ENCODE measurements around the gene HBD. TPM values are rescaled to one million over a fixed set of nuclear protein-coding genes. Genes with fewer than 3 reads are reported as not detected.
"Not testable (repeated sequence)": the region's sequence is repeated elsewhere in the genome, so short reads cannot be mapped to it uniquely, and the experiment has no call there.

HBD gene
- total and polyA plus RNA-seq, 11 donors, result 4.2 TPM; not detected in 10

DNA sequence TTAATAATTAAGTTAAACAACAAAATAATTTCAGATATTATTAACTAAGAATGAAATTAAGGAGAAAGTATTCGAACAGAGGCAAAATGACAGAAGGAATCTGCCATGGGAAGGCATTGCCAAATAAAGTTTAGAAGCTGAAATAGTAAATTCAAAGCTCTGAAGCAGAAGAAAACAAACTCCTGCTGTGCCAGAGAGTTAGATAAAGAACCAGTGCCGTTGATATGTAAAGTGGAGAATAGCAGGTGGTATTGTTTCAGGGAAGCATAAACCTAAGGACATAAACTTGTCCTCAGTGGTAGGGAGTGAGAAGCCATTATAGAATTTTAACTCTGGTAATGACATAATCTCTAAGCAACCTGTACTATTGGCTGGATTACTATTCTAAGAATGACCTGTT is 23.0 kb upstream of the HBD start:
- no peak overlapping the region for H3K4me3 ChIP-seq
- 16 to 23% (median 18%) methylated on average over 2 of the region's 2 CpGs for WGBS, 4 donors
- DNase-seq (no peak), ATAC-seq (no peak)
- H3K9me3 ChIP-seq, result peaks cover 0 to 26% (median 0%) of the 10 kb centered on the region in 12 donors
- no peaks in the 10 kb centered on the region for H3K27me3 ChIP-seq
- intact Hi-C loops (cut with DNase I), result no loop called here
- H3K27ac ChIP-seq, result no peak overlapping the region
- no peaks in the 10 kb centered on the region for H3K4me1 ChIP-seq
- TF ChIP-seq, protein P1, sequence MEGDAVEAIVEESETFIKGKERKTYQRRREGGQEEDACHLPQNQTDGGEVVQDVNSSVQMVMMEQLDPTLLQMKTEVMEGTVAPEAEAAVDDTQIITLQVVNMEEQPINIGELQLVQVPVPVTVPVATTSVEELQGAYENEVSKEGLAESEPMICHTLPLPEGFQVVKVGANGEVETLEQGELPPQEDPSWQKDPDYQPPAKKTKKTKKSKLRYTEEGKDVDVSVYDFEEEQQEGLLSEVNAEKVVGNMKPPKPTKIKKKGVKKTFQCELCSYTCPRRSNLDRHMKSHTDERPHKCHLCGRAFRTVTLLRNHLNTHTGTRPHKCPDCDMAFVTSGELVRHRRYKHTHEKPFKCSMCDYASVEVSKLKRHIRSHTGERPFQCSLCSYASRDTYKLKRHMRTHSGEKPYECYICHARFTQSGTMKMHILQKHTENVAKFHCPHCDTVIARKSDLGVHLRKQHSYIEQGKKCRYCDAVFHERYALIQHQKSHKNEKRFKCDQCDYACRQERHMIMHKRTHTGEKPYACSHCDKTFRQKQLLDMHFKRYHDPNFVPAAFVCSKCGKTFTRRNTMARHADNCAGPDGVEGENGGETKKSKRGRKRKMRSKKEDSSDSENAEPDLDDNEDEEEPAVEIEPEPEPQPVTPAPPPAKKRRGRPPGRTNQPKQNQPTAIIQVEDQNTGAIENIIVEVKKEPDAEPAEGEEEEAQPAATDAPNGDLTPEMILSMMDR (IDR thresholded peaks at IDR 0.05), result no peak
- TF ChIP-seq POLR2A (IDR thresholded peaks at IDR 0.05), result no peak
- no peaks in the 10 kb centered on the region for H3K36me3 ChIP-seq

DNA sequence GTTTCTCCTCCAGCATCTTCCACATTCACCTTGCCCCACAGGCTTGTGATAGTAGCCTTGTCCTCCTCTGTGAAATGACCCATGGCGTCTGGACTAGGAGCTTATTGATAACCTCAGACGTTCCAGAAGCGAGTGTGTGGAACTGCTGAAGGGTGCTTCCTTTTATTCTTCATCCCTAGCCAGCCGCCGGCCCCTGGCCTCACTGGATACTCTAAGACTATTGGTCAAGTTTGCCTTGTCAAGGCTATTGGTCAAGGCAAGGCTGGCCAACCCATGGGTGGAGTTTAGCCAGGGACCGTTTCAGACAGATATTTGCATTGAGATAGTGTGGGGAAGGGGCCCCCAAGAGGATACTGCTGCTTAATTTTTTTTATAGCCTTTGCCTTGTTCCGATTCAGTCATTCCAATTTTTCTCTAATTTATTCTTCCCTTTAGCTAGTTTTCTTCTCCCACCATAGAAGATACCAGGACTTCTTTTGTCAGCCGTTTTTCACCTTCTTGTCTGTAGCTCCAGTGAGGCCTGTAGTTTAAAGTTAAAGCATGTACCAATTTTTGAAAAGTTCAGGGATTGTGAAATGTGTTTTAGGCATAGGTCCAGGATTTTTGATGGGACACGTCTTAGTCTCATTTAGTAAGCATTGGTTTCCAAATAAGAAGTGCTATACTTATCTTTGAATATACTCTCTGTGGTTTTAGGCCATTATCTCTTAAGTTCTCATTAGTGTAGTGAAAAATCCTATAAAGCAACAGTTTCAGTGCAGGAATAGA is 20.5 kb upstream of the HBD start, which contains the start of gene HBG2:
TSS of gene HBG2 (minus strand) at position 136 of the 768 bp plus-strand sequence. CDS start at position 83, 53 bp downstream.
- WGBS, 4 donors, result 58 to 70% (median 67%) methylated on average over 4 of the region's 9 CpGs
- H3K27ac ChIP-seq; H3K9me3 ChIP-seq; H3K27me3 ChIP-seq; H3K4me3 ChIP-seq; intact Hi-C loops (cut with DNase I); DNase-seq; ATAC-seq; H3K36me3 ChIP-seq; H3K4me1 ChIP-seq: not testable (repeated sequence)

DNA sequence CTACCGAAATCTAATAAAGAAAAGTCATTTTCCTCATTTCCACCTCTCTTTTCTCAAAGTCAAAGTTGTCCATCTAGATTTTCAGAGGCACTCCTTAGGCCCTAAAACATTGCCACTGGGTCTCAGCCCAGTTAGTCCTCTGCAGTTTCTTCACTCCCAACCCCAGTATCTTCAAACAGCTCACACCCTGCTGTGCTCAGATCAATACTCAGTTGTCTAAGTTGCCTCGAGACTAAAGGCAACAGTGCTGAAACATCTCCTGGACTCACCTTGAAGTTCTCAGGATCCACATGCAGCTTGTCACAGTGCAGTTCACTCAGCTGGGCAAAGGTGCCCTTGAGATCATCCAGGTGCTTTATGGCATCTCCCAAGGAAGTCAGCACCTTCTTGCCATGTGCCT is 19.7 kb upstream of the HBD start:
- 61 to 72% (median 65%) methylated on average over 2 of the region's 2 CpGs for WGBS, 4 donors
- not testable (repeated sequence) for ATAC-seq

DNA sequence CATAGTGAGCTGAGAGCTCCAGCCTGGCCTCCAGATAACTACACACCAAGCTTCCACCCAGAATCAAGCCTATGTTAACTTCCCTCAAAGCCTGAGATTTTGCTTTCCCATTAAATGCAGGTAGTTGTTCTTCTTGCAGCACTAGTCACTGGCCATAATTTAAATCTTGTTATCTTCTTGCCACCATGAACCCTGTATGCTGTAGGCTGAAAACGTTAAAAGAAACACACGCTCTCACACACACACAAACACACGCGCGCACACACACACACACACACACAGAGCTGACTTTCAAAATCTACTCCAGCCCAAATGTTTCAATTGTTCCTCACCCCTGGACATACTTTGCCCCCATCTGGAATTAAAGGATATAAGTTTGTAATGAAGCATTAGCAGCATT is 19.2 kb upstream of the HBD start:
- intact Hi-C loops (cut with DNase I); ATAC-seq; H3K4me1 ChIP-seq; DNase-seq; H3K27ac ChIP-seq; H3K4me3 ChIP-seq; H3K27me3 ChIP-seq; H3K36me3 ChIP-seq; H3K9me3 ChIP-seq: not testable (repeated sequence)
- 58 to 94% (median 86%) methylated on average over 5 of the region's 5 CpGs for whole genome bisulfite sequencing, 4 donors

More for the DNA sequence above, 19.7 kb upstream of the HBD start:
- H3K4me1 ChIP-seq; intact Hi-C loops (cut with DNase I); H3K36me3 ChIP-seq; H3K27me3 ChIP-seq; H3K9me3 ChIP-seq; DNase-seq; H3K4me3 ChIP-seq; H3K27ac ChIP-seq: not testable (repeated sequence)

DNA sequence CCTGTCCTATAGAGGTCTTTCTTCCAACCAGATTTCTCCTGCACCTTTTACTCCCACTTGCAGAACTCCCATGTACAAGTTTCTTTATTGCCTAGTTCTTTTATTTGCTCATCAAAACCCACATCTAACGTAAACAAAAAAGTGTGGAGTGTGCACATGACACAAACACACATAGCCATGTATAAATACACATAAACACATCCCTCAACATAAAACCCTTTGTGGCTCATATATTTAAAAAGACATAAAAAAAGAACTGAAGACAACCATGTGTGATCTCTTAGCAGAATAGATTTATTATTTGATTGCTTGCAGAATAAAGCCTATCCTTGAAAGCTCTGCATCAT is 18.6 kb upstream of the HBD start:
- intact Hi-C loops (cut with DNase I), result no loop called here

More for the DNA sequence above, 18.6 kb upstream of the HBD start:
- 67 to 81% (median 73%) methylated on average over 1 of the region's 1 CpG for WGBS, 4 donors
- Histone ChIP-seq H3K4me3 (no peak overlapping the region), H3K27ac (no peak overlapping the region), H3K36me3 (no peaks in the 10 kb centered on the region), H3K4me1 (no peaks in the 10 kb centered on the region), H3K27me3 (no peaks in the 10 kb centered on the region), H3K9me3 (no peaks in the 10 kb centered on the region)
- TF ChIP-seq, protein P1 (IDR thresholded peaks at IDR 0.05), result no peak
- no peak for TF ChIP-seq POLR2A (IDR thresholded peaks at IDR 0.05)
- DNase-seq (no peak), ATAC-seq (no peak)

All from heart left ventricle (tissue), 16 donors.